ENCODE data around the gene PRKD3.

GRCh38 chr2:37319754-37320609, 4.7 kb downstream of the PRKD3 start:
- no peak for TF ChIP-seq CTCF (IDR thresholded peaks at IDR 0.05)
- no peak for TF ChIP-seq FOXK1 (CRISPR knock-in tag; IDR thresholded peaks at IDR 0.05)
- no peak for TF ChIP-seq MAX (CRISPR knock-in tag; IDR thresholded peaks at IDR 0.05)
- no peak for TF ChIP-seq ARID4B (CRISPR knock-in tag; IDR thresholded peaks at IDR 0.05; ENCODE audit: borderline replicate concordance)
